ENCODE results near the gene NCOA5.

The NCOA5 gene

GRCh38 chr20:46089417-46090388 is at the start of gene NCOA5:
TSS of gene NCOA5 (minus strand) at chr20:46089962. CDS start at chr20:46079424, 10,538 bp downstream.
- DNase-seq (ENCODE audit: low read depth in 1 of 2, low spot score in 1 of 2) = peak; percentile 84 to 90

- DNase-seq (ENCODE audit: low read depth in 1 of 2, low spot score in 1 of 2) = no peak
These were observed 49.6 kb upstream of the NCOA5 start for GRCh38 chr20:46139266-46139889.

GRCh38 chr20:46137816-46138215 is 48.1 kb upstream of the NCOA5 start:
- no peak for DNase-seq (ENCODE audit: low read depth in 1 of 2, low spot score in 1 of 2)

GRCh38 chr20:46135856-46136633 is 46.3 kb upstream of the NCOA5 start:
- DNase-seq (ENCODE audit: low read depth in 1 of 2, low spot score in 1 of 2) = no peak

GRCh38 chr20:46134716-46135115 is 45.0 kb upstream of the NCOA5 start:
- DNase-seq (ENCODE audit: low read depth in 1 of 2, low spot score in 1 of 2) = no peak

- DNase-seq (ENCODE audit: low read depth in 1 of 2, low spot score in 1 of 2) = no peak
These were observed 44.3 kb upstream of the NCOA5 start for GRCh38 chr20:46133886-46134654.

- DNase-seq (ENCODE audit: low read depth in 1 of 2, low spot score in 1 of 2) = peak; percentile 15 to 39
These were observed 43.0 kb upstream of the NCOA5 start for GRCh38 chr20:46132705-46133120.

GRCh38 chr20:46131396-46131795 is 41.6 kb upstream of the NCOA5 start:
- DNase-seq (ENCODE audit: low read depth in 1 of 2, low spot score in 1 of 2) = no peak

- DNase-seq (ENCODE audit: low read depth in 1 of 2, low spot score in 1 of 2) = no peak
These were observed 40.8 kb upstream of the NCOA5 start for GRCh38 chr20:46130534-46130933.

GRCh38 chr20:46129955-46130481 is 40.3 kb upstream of the NCOA5 start:
- DNase-seq (ENCODE audit: low read depth in 1 of 2, low spot score in 1 of 2) = no peak

- no peak for DNase-seq (ENCODE audit: low read depth in 1 of 2, low spot score in 1 of 2)
These were observed 38.8 kb upstream of the NCOA5 start for GRCh38 chr20:46128310-46129151.

GRCh38 chr20:46127396-46128010 is 37.7 kb upstream of the NCOA5 start:
- DNase-seq (ENCODE audit: low read depth in 1 of 2, low spot score in 1 of 2) = no peak

- no peak for DNase-seq (ENCODE audit: low read depth in 1 of 2, low spot score in 1 of 2)
These were observed 36.8 kb upstream of the NCOA5 start for GRCh38 chr20:46126440-46127056.

- DNase-seq (ENCODE audit: low read depth in 1 of 2, low spot score in 1 of 2) = no peak
These were observed 33.9 kb upstream of the NCOA5 start for GRCh38 chr20:46123482-46124245.

- no peak for DNase-seq (ENCODE audit: low read depth in 1 of 2, low spot score in 1 of 2)
These were observed 33.0 kb upstream of the NCOA5 start for GRCh38 chr20:46122516-46123481.

GRCh38 chr20:46122071-46122470 is 32.3 kb upstream of the NCOA5 start:
- no peak for DNase-seq (ENCODE audit: low read depth in 1 of 2, low spot score in 1 of 2)
